Activated naive CD4-positive, alpha-beta T cell treated with anti-CD3 and anti-CD28 coated beads, Interleukin-2, amount 50 U/mL, for 72 hours (primary cell): ENCODE results near the gene SPN. TPM values are rescaled to one million over a fixed set of nuclear protein-coding genes. Genes with fewer than 3 reads are reported as not detected.
A peak's percentile ranks its signal among the peaks of the same experiment; 100 is the strongest.
"Not testable (repeated sequence)": the region's sequence is repeated elsewhere in the genome, so short reads cannot be mapped to it uniquely, and the experiment has no call there.

Experiments
- ATAC-seq, 2 donors: fragments of 150-1000 bp; cut with Tn5 transposase; 2 replicates each; pipeline ENCODE4 v1.10.0; 2021; ENCODE audit warnings: mild to moderate bottlenecking in 2 of 2, moderate library complexity in 2 of 2
- DNase-seq, 2 donors: peaks; one replicate each; pipeline ENCODE4 v3.0.0; 2021 to 2022; ENCODE audit warnings: low spot score in 2 of 2
- H3K27ac Mint-ChIP-seq, 2 donors: one replicate each; pipeline ENCODE4 v1.8.0; 2022; ENCODE audit warnings: mild to moderate bottlenecking in 2 of 2, mixed read lengths in 2 of 2
- H3K36me3 Mint-ChIP-seq, 2 donors: one replicate each; pipeline ENCODE4 v1.8.0; 2022; ENCODE audit warnings: mixed read lengths in 2 of 2
- H3K9me3 Mint-ChIP-seq, 2 donors: one replicate each; pipeline ENCODE4 v1.8.0; 2022; ENCODE audit warnings: mixed read lengths in 2 of 2
- total RNA-seq, 2 donors: library from RNA; stranded (reverse); gene quantifications; one replicate each; pipeline ENCODE4 v1.2.3, GENCODE V29; 2022

Gene SPN, protein sequence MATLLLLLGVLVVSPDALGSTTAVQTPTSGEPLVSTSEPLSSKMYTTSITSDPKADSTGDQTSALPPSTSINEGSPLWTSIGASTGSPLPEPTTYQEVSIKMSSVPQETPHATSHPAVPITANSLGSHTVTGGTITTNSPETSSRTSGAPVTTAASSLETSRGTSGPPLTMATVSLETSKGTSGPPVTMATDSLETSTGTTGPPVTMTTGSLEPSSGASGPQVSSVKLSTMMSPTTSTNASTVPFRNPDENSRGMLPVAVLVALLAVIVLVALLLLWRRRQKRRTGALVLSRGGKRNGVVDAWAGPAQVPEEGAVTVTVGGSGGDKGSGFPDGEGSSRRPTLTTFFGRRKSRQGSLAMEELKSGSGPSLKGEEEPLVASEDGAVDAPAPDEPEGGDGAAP
- 100 to 1,000 TPM in 1 of 2 donors, 10 to 100 TPM in 1; 83.4 to 145 TPM for total RNA-seq

GRCh38 chr16:29663016-29663806, at the start of gene SPN:
Gene SPN, plus strand, starts transcription at chr16:29663247. Its CDS starts 482 bp downstream, at chr16:29663729.
- H3K36me3 Mint-ChIP-seq, result peaks cover 39 to 44% of the 10 kb centered on the region in 2 donors
- H3K27ac Mint-ChIP-seq, result peak within 1 kb of the TSS; percentile 96 to 98
- peak; percentile 45 to 78 for DNase-seq
- peak; percentile 45 to 62 for ATAC-seq
- H3K9me3 Mint-ChIP-seq, result no peaks in the 10 kb centered on the region

DNA sequence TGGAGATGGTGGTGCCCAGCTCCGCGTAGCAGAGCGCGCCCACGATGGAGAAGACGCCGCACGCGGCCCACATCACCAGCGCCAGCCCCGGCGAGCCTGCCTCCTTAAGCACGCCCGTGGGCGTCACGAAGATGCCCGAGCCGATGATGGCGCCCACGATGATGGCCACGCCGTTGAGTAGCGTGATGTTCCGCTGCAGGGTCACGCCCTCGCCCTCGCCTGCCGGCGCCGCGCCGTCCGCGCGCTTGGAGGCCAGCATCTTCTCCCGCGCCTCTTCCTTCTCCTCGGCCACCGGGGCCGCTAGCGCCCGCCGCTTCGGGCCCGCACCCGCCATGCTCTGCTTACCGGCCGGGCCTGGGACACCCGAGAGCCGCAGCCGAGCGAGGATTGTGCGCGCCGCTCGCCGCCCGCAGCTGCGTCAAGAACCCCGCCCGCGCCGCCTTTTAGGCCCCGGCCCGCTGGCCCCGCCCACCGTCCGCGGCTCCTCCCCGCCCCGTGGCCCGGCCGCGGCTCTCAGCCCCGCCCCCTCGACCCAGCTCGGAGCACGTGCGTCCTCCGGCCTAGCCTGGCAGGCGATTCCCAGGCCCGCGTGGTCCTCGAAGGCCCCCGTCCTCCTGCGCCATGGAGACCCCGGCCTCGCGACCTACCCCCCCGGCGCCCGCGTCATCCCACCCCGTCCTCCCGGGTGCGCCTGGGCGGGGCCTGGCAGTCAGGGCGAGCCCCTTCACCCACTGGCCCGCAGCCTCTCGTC, 49.6 kb upstream of the SPN start:
- Mint-ChIP-seq H3K36me3 (peaks cover 13 to 18% of the 10 kb centered on the region in 2 donors), H3K27ac (peak overlapping the region; percentile 98 to 100)
- ATAC-seq, result peak; percentile 28 to 53
- not testable (repeated sequence) for H3K9me3 Mint-ChIP-seq
- DNase-seq, result peak; percentile 91 to 97

- peaks cover 9 to 18% of the 10 kb centered on the region in 2 donors for H3K36me3 Mint-ChIP-seq
- not testable (repeated sequence) for DNase-seq, H3K9me3 Mint-ChIP-seq, H3K27ac Mint-ChIP-seq, ATAC-seq
Observed at GRCh38 chr16:29614691-29615314, 48.2 kb upstream of the SPN start.

GRCh38 chr16:29616127-29616526, 46.9 kb upstream of the SPN start:
- H3K36me3 Mint-ChIP-seq, result peaks cover 8 to 17% of the 10 kb centered on the region in 2 donors
- DNase-seq, ATAC-seq, H3K27ac Mint-ChIP-seq, H3K9me3 Mint-ChIP-seq: not testable (repeated sequence)

DNA sequence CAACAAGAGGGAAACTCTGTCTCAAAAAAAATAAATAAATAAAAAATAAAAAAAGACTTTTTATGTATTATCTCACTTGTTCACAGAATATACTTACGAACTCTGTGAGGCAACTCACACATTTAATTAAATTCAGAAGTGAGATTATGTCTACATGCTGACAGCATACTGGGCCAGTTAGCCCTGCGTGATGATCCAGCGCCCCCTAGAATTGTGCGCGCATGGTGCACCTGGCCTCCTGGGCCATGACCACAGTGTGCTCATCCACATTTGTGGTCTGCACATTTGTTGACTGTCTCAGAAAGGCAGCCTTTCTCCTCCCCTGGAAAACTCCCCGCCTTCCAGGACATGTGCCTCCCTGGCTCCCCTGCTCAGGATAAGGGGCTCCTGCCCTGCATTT, 42.5 kb upstream of the SPN start:
- DNase-seq (peak in 1 of 2 donors; percentile 56), ATAC-seq (peak; percentile 77 to 81)
- H3K27ac Mint-ChIP-seq, H3K36me3 Mint-ChIP-seq, H3K9me3 Mint-ChIP-seq: not testable (repeated sequence)

DNA sequence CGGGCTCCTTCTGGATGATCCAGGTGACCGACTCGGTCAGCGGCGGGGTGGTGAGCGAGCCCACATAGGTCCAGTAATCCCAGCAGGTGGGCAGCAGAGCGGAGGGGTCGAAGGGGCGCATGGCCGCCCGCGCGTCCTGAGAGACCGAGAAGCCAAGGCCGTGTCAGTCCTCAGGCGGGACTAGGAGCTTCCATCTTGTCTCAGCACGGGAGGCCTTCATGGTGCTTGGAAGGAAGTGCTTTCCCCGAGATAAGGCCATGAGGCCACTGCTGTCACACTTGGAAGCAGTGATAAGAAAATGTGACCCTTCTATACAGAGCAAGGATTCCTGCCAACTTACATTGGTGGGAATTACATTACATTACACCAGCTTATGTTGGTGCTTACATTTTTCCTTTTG, 40.3 kb upstream of the SPN start:
- not testable (repeated sequence) for H3K9me3 Mint-ChIP-seq, H3K27ac Mint-ChIP-seq, H3K36me3 Mint-ChIP-seq, DNase-seq, ATAC-seq

GRCh38 chr16:29623253-29623652, 39.8 kb upstream of the SPN start:
- DNase-seq, H3K27ac Mint-ChIP-seq, H3K9me3 Mint-ChIP-seq, ATAC-seq, H3K36me3 Mint-ChIP-seq: not testable (repeated sequence)

- H3K27ac Mint-ChIP-seq, H3K9me3 Mint-ChIP-seq, ATAC-seq, H3K36me3 Mint-ChIP-seq, DNase-seq: not testable (repeated sequence)
Observed at GRCh38 chr16:29625114-29625513, 37.9 kb upstream of the SPN start.

GRCh38 chr16:29626778-29627331, 36.2 kb upstream of the SPN start:
- not testable (repeated sequence) for H3K36me3 Mint-ChIP-seq, H3K9me3 Mint-ChIP-seq
- DNase-seq (peak; percentile 38 to 79), ATAC-seq (peak; percentile 99)
- peak overlapping the region; percentile 49 to 86 for H3K27ac Mint-ChIP-seq

GRCh38 chr16:29627661-29628075, 35.4 kb upstream of the SPN start:
- not testable (repeated sequence) for ATAC-seq, H3K36me3 Mint-ChIP-seq, DNase-seq, H3K9me3 Mint-ChIP-seq, H3K27ac Mint-ChIP-seq

- not testable (repeated sequence) for H3K36me3 Mint-ChIP-seq, H3K9me3 Mint-ChIP-seq, DNase-seq, ATAC-seq, H3K27ac Mint-ChIP-seq
Observed at GRCh38 chr16:29628707-29629106, 34.3 kb upstream of the SPN start.

DNA sequence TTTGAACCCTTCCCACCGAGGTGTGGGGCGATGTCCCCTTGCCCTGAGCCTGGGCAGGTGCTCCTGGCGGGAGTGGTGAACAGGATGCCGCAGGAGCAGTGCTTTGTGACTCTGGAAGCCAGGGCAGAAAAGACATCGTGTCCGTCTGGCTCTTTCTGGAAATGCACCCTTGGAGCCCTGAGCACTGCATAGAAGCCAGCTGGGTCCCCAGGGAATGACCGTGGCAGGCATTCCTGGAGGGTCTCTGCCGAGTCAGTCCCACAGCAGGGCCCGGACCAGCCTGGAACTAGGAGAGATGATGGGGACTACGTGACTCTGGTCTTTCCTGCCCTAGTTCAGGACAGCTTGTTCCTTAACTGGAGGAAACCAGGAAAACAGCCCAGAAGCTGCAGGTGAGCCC, 33.7 kb upstream of the SPN start:
- H3K9me3 Mint-ChIP-seq, ATAC-seq: not testable (repeated sequence)

DNA sequence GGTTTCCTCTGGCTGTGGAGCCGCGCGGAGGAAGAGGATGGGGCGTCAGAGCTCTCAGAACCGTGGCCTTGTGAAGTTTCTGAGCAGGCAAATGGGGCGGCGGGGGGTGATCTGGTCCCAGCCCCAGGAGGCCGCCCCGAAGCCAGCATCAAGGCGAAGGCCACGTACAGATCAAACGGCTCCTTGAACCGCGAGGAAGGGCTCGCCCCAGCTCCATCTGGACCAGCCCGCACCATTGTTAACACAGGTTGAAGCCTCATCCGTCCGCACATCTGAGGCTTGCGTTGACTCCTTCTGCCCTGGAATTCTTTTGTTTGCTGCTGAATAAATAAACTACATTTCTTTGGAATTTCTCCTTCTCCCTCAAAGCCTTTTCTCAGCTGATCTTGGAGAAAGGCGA, 31.4 kb upstream of the SPN start:
- DNase-seq, H3K9me3 Mint-ChIP-seq, H3K36me3 Mint-ChIP-seq, ATAC-seq, H3K27ac Mint-ChIP-seq: not testable (repeated sequence)

More for the DNA sequence above, 33.7 kb upstream of the SPN start:
- H3K36me3 Mint-ChIP-seq, DNase-seq, H3K27ac Mint-ChIP-seq: not testable (repeated sequence)

- H3K36me3 Mint-ChIP-seq, ATAC-seq, H3K27ac Mint-ChIP-seq, DNase-seq, H3K9me3 Mint-ChIP-seq: not testable (repeated sequence)
Observed at GRCh38 chr16:29635902-29636301, 27.1 kb upstream of the SPN start.

GRCh38 chr16:29636368-29636767, 26.7 kb upstream of the SPN start:
- H3K9me3 Mint-ChIP-seq, H3K27ac Mint-ChIP-seq, H3K36me3 Mint-ChIP-seq, DNase-seq: not testable (repeated sequence)
- peak in 1 of 2 donors; percentile 37 for ATAC-seq

DNA sequence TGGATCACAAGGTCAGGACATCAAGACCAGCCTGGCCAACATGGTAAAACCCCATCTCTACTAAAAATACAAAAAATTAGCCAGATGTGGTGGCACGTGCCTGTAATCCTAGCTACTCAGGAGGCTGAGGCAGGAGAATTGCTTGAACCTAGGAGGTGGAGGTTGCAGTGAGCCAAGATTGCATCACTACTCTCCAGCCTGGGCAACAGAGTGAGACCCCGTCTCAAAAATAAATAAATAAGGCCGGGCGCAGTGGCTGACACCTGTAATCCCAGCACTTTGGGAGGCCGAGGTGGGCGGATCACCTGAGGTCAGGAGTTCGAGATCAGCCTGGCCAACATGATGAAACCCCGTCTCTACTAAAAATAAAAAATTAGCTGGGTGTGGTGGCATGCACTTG, 24.3 kb upstream of the SPN start:
- not testable (repeated sequence) for H3K27ac Mint-ChIP-seq, DNase-seq, H3K9me3 Mint-ChIP-seq, ATAC-seq, H3K36me3 Mint-ChIP-seq
